Measurements from ENCODE around the gene AUNIP. TPM values are rescaled to one million over a fixed set of nuclear protein-coding genes. Genes with fewer than 3 reads are reported as not detected.

Gene AUNIP
- total RNA-seq, 2 experiments from 2014 or later, result 7.8 to 10.1 TPM

- H3K4me3 Mint-ChIP-seq, result peak within 1 kb of the TSS; percentile 95
- no peaks in the 10 kb centered on the region for H3K36me3 Mint-ChIP-seq
- H3K9me3 Mint-ChIP-seq, result no peaks in the 10 kb centered on the region
- intact Hi-C loops (cut with micrococcal nuclease), result loop anchor here (1.0 to 5.0 kb wide), 4 partner anchors 39 to 179 kb away; partner anchors contain the start of genes AUNIP, PAFAH2 and STMN1
- DNase-seq, result peak; percentile 97
- peak within 1 kb of the TSS; percentile 89 for H3K27ac Mint-ChIP-seq
- ChIA-PET POLR2A (interaction anchor here (0.8 to 2.2 kb wide), 9 partner anchors 9 to 390 kb away, joined by 3 to 8 read pairs (median 5); partner anchors contain the start of genes AUNIP, PAFAH2 and PAQR7), CTCF (interaction anchor here (0.9 to 2.1 kb wide), 6 partner anchors 10 to 350 kb away, joined by 3 to 6 read pairs (median 4); partner anchors contain the start of genes PAFAH2 and ZNF593)
- no peaks in the 10 kb centered on the region for H3K27me3 Mint-ChIP-seq
- H3K4me1 Mint-ChIP-seq (ENCODE audit: low read depth), result peaks cover 33% of the 10 kb centered on the region
Observed at GRCh38 chr1:25819491-25820246, 39.6 kb downstream of the AUNIP start, which contains the start of gene MTFR1L. Gene MTFR1L (plus strand): TSS chr1:25819954. CDS start chr1:25823105, 3,151 bp downstream.

DNA sequence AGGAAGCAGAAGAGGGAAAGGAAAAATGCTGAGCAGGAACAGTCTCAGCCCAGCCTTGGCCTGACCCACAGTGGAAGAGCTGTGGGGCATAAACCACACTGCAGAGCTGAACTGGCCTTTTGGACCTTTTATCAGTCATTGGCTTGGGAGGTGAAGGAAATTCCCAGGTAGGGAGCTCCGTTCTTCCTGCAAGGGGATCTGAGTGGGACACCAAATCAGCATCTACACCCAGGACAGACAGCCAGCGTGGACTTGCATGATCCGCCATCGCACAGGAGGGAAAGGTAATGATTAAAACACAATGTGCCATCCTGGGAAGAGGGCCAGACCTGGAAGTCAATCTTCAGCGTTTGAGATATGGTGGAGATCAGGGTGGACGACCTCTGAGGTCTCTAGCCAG is 40.7 kb downstream of the AUNIP start:
- H3K9me3 Mint-ChIP-seq, result no peaks in the 10 kb centered on the region
- ChIA-PET CTCF (interaction anchor here (2.1 kb wide), 1 partner anchor 199 kb away, joined by 6 read pairs; no protein-coding TSS in a partner anchor), POLR2A (no interaction called here)
- peak overlapping the region; percentile 95 for H3K4me3 Mint-ChIP-seq
- peak overlapping the region; percentile 84 for H3K27ac Mint-ChIP-seq
- peaks cover 33% of the 10 kb centered on the region for H3K4me1 Mint-ChIP-seq (ENCODE audit: low read depth)
- no peaks in the 10 kb centered on the region for H3K27me3 Mint-ChIP-seq
- intact Hi-C loops (cut with micrococcal nuclease), result no loop called here
- H3K36me3 Mint-ChIP-seq, result no peaks in the 10 kb centered on the region
- no peak for DNase-seq

- CTCF ChIA-PET, result no interaction called here
Observed at GRCh38 chr1:25817840-25818501, 41.3 kb downstream of the AUNIP start.

DNA sequence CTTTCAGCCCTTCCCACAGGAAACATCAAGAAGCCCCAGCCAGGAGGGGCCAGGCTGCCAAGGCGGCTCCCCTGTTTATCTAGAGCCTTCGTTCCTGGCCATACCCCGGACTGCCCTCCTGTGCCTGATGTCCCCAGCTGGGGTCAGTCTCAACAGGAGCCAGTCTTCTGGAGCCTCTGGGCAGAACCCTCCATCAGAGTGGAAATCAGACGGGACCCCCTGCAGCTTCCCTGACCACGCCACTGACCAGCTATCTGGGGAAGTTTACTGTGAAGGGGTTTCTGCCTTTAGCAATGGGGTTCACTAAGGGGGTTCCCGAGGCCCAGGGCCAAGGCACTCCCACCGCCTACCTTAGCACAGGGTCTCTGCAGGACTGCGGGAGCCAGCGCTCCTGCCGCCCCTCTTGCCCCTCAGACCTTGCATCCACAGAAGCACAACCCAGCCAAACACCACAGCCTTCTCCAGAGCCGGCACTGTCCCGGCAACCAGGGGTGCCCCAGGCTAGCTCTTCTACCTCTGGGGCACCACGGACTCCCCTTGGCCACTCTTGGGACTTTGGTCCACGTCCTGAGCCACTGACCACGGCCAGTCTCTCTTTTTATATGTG is 43.0 kb downstream of the AUNIP start:
- intact Hi-C loops (cut with micrococcal nuclease), result no loop called here
- ChIA-PET CTCF (interaction anchor here (0.6 kb wide), 1 partner anchor 295 kb away, joined by 3 read pairs; no protein-coding TSS in a partner anchor), POLR2A (interaction anchor here (0.9 kb wide), 1 partner anchor 267 kb away, joined by 3 read pairs; no protein-coding TSS in a partner anchor)
- H3K27me3 Mint-ChIP-seq, result no peaks in the 10 kb centered on the region
- H3K9me3 Mint-ChIP-seq, result no peaks in the 10 kb centered on the region
- no peak overlapping the region for H3K4me3 Mint-ChIP-seq
- no peaks in the 10 kb centered on the region for H3K36me3 Mint-ChIP-seq
- peak overlapping the region; percentile 31 for H3K27ac Mint-ChIP-seq
- no peak for DNase-seq
- H3K4me1 Mint-ChIP-seq (ENCODE audit: low read depth), result peaks cover 22% of the 10 kb centered on the region

More at GRCh38 chr1:25817840-25818501, 41.3 kb downstream of the AUNIP start:
- DNase-seq, result no peak
- Mint-ChIP-seq H3K9me3 (no peaks in the 10 kb centered on the region), H3K27ac (peak overlapping the region; percentile 18), H3K27me3 (no peaks in the 10 kb centered on the region), H3K4me1 (ENCODE audit: low read depth) (peaks cover 33% of the 10 kb centered on the region), H3K4me3 (peak overlapping the region; percentile 95), H3K36me3 (no peaks in the 10 kb centered on the region)
- POLR2A ChIA-PET, result no interaction called here
- intact Hi-C loops (cut with micrococcal nuclease), result no loop called here

- no peak overlapping the region for H3K4me3 Mint-ChIP-seq
- ChIA-PET POLR2A (interaction anchor here (0.9 kb wide), 1 partner anchor 266 kb away, joined by 3 read pairs; no protein-coding TSS in a partner anchor), CTCF (interaction anchor here (1.0 to 1.2 kb wide), 2 partner anchors 272 to 328 kb away, joined by 3 read pairs; partner anchors contain the start of gene LDLRAP1)
- no peak for DNase-seq
- no peak overlapping the region for H3K27ac Mint-ChIP-seq
- peaks cover 16% of the 10 kb centered on the region for H3K4me1 Mint-ChIP-seq (ENCODE audit: low read depth)
- H3K27me3 Mint-ChIP-seq, result no peaks in the 10 kb centered on the region
- intact Hi-C loops (cut with micrococcal nuclease), result no loop called here
- H3K36me3 Mint-ChIP-seq, result no peaks in the 10 kb centered on the region
- H3K9me3 Mint-ChIP-seq, result no peaks in the 10 kb centered on the region
Observed at GRCh38 chr1:25815208-25816111, 43.8 kb downstream of the AUNIP start.

GRCh38 chr1:25814549-25815087 is 44.6 kb downstream of the AUNIP start:
- CTCF ChIA-PET, result interaction anchor here (0.6 to 1.2 kb wide), 4 partner anchors 11 to 327 kb away, joined by 3 read pairs; partner anchors contain the start of gene LDLRAP1
- Mint-ChIP-seq H3K27ac (no peak overlapping the region), H3K9me3 (no peaks in the 10 kb centered on the region), H3K4me1 (ENCODE audit: low read depth) (peaks cover 16% of the 10 kb centered on the region), H3K4me3 (no peak overlapping the region), H3K27me3 (no peaks in the 10 kb centered on the region), H3K36me3 (no peaks in the 10 kb centered on the region)
- intact Hi-C loops (cut with micrococcal nuclease), result loop anchor here (5.0 kb wide), 1 partner anchor 312 kb away; no protein-coding TSS in a partner anchor
- no peak for DNase-seq
- POLR2A ChIA-PET, result no interaction called here

- no peak overlapping the region for H3K27ac Mint-ChIP-seq
- intact Hi-C loops (cut with micrococcal nuclease), result loop anchor here (5.0 kb wide), 1 partner anchor 312 kb away; no protein-coding TSS in a partner anchor
- H3K4me1 Mint-ChIP-seq (ENCODE audit: low read depth), result peaks cover 12% of the 10 kb centered on the region
Observed at GRCh38 chr1:25813734-25814471, 45.4 kb downstream of the AUNIP start.

DNA sequence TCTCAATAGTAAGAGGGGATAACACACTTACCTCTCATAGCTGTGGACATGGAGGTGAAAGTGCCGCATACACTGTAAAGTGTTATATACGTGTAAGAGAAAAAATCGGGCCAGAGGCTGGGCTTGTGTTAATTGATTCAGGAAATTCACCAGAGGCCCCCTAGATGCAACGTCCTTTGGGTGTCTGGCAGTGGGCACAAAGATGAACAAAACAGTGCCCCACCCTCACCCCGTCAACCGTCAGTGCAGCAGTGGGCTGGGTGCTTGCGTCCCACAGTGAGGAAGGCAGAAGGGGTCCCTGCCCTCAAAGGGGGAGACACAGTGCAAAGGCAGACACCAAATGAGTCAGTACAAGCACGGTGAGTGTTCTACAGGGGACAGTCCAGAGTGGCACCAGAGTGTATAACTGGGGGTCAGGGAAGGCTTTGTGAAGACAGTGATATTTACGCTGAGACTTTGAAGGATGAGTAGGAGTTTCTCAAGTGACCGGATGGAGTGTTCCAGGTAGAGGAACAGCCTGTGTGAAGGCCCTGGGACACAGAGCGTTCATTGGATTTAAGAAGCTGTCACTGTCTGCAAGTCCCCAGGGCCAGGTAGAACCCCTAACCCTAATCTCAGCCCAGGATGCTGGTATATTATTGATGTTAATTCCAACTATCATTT is 46.1 kb downstream of the AUNIP start:
- Mint-ChIP-seq H3K9me3 (no peaks in the 10 kb centered on the region), H3K4me1 (ENCODE audit: low read depth) (peaks cover 5% of the 10 kb centered on the region), H3K27ac (no peak overlapping the region), H3K4me3 (no peak overlapping the region), H3K27me3 (no peaks in the 10 kb centered on the region), H3K36me3 (peaks cover 3% of the 10 kb centered on the region)
- intact Hi-C loops (cut with micrococcal nuclease), result loop anchor here (5.0 kb wide), 1 partner anchor 311 kb away; no protein-coding TSS in a partner anchor
- ChIA-PET POLR2A (no interaction called here), CTCF (interaction anchor here (1.0 kb wide), 1 partner anchor 309 kb away, joined by 4 read pairs; no protein-coding TSS in a partner anchor)
- DNase-seq, result no peak

More at GRCh38 chr1:25813734-25814471, 45.4 kb downstream of the AUNIP start:
- no peak overlapping the region for H3K4me3 Mint-ChIP-seq
- no peaks in the 10 kb centered on the region for H3K27me3 Mint-ChIP-seq
- POLR2A ChIA-PET, result no interaction called here
- DNase-seq, result no peak
- no peaks in the 10 kb centered on the region for H3K9me3 Mint-ChIP-seq
- H3K36me3 Mint-ChIP-seq, result peaks cover 3% of the 10 kb centered on the region
- CTCF ChIA-PET, result interaction anchor here (0.6 to 1.0 kb wide), 3 partner anchors 11 to 310 kb away, joined by 3 to 4 read pairs (median 3); no protein-coding TSS in a partner anchor

- ChIA-PET CTCF (interaction anchor here (1.0 to 3.6 kb wide), 9 partner anchors 11 to 365 kb away, joined by 3 to 19 read pairs (median 6); partner anchors contain the start of gene SELENON), POLR2A (no interaction called here)
- Mint-ChIP-seq H3K4me3 (no peak overlapping the region), H3K27me3 (no peaks in the 10 kb centered on the region), H3K27ac (no peak overlapping the region), H3K4me1 (ENCODE audit: low read depth) (no peaks in the 10 kb centered on the region), H3K9me3 (no peaks in the 10 kb centered on the region), H3K36me3 (peaks cover 3% of the 10 kb centered on the region)
- DNase-seq, result no peak
- intact Hi-C loops (cut with micrococcal nuclease), result loop anchor here (5.0 kb wide), 1 partner anchor 309 kb away; no protein-coding TSS in a partner anchor
Observed at GRCh38 chr1:25811384-25812082, 47.7 kb downstream of the AUNIP start.
